Stimulated activated CD4-positive, alpha-beta T cell treated with anti-CD3 and anti-CD28 coated beads, Interleukin-1b, Interleukin-23, amount 100 ng/mL, for 24 hours (primary cell): Measurements from ENCODE around the gene COPS8.
A peak's percentile ranks its signal among the peaks of the same experiment; 100 is the strongest.

Experiments used
- DNase-seq, 4 experiments: peaks; one replicate each; pipeline ENCODE4 v3.0.0-alpha.2; 2020; ENCODE audit warnings: low read depth in 4 of 4, low spot score in 1 of 4

Gene COPS8

DNA sequence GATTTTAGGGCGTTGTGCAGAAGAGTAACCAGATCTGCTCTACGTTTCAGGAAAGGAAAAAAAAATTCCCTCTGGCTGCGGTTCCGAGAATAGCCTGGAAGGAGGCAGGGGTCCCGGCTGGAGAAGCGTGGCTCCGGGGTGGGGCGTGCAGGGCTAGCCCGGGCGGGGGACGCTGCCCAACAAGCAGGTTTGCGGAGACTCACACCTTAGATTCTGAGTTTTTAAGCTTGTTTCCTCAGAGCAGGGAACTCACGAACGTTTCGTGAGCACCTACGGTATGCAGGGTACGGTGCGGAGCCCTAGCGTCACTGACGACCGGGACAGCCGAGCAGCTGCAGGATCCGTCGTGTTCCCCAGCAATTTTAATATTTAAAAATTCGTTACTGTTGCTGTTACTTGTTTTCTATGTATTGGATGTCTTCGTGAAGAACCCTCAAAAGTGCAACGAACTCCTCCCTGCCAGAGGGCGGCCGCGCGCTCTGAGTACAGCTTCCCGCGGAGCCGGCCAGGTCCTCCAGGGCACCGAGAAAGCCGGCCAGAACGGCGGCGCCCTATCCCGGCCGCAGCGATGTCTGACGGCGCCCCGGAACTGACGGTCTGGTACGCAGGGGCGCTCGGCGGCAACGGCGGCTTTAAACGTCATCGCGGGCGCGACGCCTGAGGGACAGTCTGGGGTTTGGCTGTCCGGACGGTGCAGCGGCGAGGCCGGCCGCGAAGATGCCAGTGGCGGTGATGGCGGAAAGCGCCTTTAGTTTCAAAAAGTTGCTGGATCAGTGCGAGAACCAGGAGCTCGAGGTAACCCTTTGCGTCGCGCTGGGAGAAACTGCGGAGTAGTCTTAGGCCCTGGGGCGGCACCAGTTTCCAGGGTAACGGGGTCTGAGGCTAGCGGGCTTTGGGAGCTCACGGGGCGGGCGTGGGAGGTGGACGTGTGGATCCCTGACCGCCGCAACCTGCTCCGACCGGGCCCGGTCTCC lies at the start of gene COPS8:
COPS8 (plus strand) TSS at position 642 of the 974 bp plus-strand sequence; CDS start at position 718, 76 bp downstream.
- DNase-seq, result peak; percentile 83 to 88 (median 85)

DNA sequence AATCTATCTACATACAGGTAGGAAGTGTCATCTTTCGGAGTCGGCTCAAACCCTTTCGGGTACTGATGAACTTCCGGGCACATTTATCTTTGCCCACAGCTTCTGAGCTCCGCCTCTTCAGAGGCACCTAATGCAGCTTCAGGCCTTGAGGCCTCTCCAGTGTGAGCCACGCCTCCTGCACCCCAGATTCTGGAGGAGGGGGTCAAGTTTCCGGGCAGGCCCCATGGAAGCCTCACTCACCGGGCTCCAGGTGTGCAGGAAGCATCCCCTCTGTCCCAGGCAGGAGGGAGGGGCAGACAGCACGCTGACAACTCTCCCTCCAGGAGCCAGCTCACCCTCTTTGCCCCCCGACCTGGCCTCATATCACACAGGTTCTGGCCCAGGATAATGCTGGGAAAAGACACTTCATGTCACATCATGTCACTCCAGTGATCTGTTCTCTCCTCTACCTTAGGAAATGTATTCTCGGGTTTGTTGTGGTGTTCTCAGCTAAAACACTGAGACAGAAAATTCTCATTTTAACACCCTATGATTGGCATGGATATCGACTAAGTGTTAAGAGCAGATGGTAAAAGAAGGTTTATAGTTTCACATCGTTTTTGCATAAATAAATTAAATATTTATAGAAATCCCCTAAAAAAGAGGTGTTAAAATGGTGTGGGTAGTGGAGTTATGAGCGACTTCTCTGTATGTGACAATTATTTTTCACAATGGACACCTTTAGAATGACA lies 46.2 kb upstream of the COPS8 start:
- no peak for DNase-seq

GRCh38 chr2:237041231-237041630 lies 44.5 kb upstream of the COPS8 start:
- DNase-seq, result no peak

GRCh38 chr2:237042101-237042500 lies 43.6 kb upstream of the COPS8 start:
- DNase-seq, result no peak

- DNase-seq, result no peak
Observed at GRCh38 chr2:237043866-237044265, 41.8 kb upstream of the COPS8 start.

DNA sequence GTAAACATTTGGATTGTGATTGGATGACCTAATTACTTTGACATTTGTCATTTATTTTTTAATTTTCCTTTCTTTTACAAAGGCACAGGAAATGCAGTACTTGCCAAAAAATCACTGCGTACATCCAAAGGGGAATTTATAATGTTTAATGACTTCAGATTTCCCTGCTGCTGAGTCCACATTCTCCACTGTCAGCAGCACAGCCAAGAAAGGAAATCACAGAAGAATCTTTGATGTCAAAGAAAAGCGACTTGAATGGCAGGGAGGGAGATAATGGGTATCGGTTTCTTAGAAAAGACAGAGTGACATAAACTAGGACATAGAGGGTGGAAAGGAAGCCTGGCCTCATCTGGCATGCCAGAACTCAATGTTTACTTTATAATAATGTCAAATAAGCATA lies 41.4 kb upstream of the COPS8 start:
- DNase-seq, result no peak

DNA sequence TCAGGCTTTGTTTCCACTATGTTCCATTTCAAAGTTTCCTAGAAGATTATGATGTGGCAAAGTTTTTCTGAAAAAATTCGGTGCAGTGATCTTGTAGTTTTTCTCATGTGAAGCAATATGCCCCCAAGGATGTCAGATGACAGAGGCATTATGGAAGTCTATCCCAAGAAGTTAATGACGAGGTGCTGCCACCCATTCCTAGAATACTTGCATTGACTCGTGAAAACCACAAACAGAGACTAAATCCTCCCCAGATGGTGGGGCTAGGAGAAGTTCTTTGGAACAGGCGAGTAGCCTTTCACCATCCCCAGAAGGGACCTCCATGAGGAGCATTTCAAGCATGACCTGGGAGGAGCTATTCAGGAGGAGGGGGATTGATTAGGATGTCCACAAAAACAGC lies 40.2 kb upstream of the COPS8 start:
- no peak for DNase-seq

- no peak for DNase-seq
Observed at GRCh38 chr2:237048595-237048994, 37.1 kb upstream of the COPS8 start.

DNA sequence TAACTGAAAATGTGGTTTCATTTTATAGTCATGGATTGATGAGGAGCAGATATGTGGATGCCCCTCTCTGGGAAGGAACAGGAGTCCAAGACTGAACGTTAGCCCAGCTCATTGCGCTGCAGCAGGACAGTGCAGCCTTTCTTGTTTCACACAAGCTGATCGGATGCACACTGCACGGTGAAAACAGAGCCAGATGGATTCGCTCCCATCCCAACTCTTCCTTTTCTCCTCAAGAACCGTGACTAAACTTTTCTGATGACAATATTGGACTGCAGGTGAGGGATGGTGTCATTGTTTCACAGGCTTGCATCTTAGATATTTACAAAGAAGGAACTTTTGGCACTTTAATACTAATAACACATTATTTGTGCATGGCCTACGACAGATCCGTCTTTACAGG lies 33.8 kb upstream of the COPS8 start:
- no peak for DNase-seq

- no peak for DNase-seq
Observed at GRCh38 chr2:237053066-237053465, 32.6 kb upstream of the COPS8 start.

- DNase-seq, result no peak
Observed at GRCh38 chr2:237055386-237056100, 30.1 kb upstream of the COPS8 start.

- DNase-seq, result no peak
Observed at GRCh38 chr2:237056287-237056875, 29.3 kb upstream of the COPS8 start.

- no peak for DNase-seq
Observed at GRCh38 chr2:237057107-237057506, 28.6 kb upstream of the COPS8 start.

GRCh38 chr2:237057893-237058300 lies 27.8 kb upstream of the COPS8 start:
- DNase-seq, result no peak

GRCh38 chr2:237058423-237058822 lies 27.3 kb upstream of the COPS8 start:
- no peak for DNase-seq

DNA sequence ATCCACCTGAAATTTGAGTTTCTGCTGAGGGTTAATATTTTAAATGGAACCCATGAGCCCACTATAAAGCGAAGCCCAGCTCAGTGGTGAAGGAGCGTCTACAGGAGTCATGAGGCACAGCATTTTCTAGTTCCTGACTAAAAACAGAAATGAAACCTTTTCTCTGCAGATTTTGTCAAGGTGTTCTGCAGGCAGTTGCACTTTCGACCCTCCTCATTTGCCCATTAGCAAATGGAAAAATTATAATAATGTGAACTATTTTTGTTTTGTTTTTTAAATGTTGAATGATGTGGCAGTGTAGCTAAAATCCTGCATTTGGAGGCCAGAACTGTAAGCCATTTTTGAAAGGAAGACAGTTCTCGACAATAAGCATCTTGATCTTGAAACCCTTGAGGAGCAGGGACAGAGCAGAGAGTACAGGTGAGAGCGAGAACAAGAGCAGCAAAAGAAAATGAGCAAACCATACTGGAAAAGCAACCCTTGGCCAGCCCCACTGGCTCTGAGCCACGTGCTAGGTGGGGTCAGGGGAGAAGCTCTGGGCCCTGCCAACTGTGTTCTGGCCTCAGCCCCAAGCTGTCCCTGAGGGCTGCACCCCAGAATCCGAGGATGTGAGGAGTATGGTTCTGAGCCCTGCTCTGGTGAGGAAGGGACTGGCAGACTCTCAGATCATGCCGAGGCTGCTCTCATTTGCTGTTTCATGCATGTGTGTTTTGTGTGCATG lies 26.4 kb upstream of the COPS8 start:
- no peak for DNase-seq

DNA sequence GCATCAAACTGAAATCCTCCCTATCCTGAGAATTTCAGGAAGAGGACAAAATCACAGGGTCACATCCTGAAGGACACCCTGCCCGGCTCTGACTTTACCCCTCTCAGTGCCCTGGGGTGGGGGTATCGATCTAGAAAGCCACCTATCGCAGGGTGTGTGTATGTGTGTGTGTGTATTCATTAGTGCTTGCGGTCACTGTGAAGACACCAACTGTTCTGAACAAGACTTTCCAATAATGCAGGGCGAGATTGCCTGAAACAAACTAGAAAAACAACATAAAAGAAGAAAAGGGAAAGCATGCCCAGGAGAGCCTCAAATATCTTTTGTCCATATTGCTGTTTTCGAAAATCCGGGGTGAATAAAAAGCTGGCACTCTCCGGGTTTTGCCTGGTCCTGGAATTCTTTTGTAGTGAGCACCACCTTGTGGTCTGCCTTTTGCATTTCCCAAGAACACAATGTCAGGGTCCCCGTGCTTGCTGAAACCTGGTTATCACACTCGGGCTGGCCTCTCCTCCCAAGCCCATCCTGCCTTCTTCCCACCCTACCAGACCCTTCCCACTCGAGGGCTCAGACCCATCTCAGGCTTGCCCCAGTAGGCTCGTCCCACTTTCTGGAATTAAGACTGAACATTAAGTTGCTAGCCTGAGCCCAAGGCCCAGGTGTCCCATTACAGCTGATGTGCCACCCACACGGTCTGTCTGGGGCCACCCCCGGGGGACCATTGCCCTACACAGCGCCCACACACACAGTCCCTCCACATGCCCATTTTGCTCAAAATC lies 25.0 kb upstream of the COPS8 start:
- DNase-seq, result no peak

DNA sequence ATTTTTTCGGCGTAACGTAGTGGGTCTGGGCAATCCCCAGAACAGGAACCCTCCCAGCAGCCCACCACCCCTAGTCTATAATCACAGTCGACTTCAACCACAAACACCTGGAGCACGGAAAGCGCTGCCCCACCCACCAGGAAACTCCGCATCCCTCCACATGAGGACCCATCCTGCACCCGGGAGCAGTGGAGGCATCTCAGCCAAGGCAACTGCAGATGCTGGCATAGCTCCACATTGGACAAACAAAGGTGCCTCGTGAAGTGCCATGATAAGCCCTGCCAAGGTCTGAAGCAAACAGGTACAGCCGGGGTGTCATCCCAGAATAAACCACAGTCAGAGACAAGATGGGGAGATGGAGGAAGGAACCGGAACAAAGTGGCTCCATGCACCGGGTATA lies 24.3 kb upstream of the COPS8 start:
- no peak for DNase-seq

- no peak for DNase-seq
Observed at GRCh38 chr2:237062585-237062984, 23.1 kb upstream of the COPS8 start.
